ENCODE data around the gene KREMEN2.

DNA sequence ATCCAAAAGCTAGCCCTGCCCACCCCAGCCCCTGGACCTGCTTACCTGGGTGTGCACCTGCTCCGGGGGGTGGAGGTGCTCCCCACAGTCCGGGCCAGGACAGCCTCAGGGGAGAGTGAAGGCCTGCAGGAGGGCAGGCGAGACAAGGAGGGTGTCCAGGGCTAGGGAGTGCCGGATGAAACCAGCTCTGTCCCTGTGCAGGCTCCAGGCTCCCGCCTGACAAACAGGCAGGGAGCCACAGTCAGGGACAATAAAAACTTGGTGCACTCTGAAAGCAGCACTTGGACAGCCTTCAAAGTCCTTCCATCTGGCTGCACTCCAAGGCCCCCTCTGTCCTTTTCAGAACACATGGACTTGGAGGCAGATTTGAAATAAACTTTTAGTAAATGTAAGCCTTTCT, 9.0 kb downstream of the KREMEN2 start:
- TF ChIP-seq, protein P1, sequence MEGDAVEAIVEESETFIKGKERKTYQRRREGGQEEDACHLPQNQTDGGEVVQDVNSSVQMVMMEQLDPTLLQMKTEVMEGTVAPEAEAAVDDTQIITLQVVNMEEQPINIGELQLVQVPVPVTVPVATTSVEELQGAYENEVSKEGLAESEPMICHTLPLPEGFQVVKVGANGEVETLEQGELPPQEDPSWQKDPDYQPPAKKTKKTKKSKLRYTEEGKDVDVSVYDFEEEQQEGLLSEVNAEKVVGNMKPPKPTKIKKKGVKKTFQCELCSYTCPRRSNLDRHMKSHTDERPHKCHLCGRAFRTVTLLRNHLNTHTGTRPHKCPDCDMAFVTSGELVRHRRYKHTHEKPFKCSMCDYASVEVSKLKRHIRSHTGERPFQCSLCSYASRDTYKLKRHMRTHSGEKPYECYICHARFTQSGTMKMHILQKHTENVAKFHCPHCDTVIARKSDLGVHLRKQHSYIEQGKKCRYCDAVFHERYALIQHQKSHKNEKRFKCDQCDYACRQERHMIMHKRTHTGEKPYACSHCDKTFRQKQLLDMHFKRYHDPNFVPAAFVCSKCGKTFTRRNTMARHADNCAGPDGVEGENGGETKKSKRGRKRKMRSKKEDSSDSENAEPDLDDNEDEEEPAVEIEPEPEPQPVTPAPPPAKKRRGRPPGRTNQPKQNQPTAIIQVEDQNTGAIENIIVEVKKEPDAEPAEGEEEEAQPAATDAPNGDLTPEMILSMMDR (IDR thresholded peaks at IDR 0.05 in 2 of 3, conservative IDR thresholded peaks at IDR 0.05 in 1 of 3; ENCODE audit: insufficient read depth in 2 of 3, low read depth in 1 of 3, low read length in 3 of 3), result no peak
- TF ChIP-seq ZNF274 (IDR thresholded peaks at IDR 0.05; ENCODE audit: borderline replicate concordance, low read depth, low read length) (no peak), LCOR (CRISPR knock-in tag; IDR thresholded peaks at IDR 0.05) (no peak), DIDO1 (tag; IDR thresholded peaks at IDR 0.05; ENCODE audit: low read depth) (no peak), SRSF9 (IDR thresholded peaks at IDR 0.05; ENCODE audit: borderline replicate concordance, low read depth, low read length) (no peak), SRF (CRISPR knock-in tag; IDR thresholded peaks at IDR 0.05) (no peak), ZSCAN32 (CRISPR knock-in tag; IDR thresholded peaks at IDR 0.05) (no peak), EZH2 (IDR thresholded peaks at IDR 0.05; ENCODE audit: borderline replicate concordance, low read depth, low read length) (no peak)
- TF ChIP-seq, protein P2, sequence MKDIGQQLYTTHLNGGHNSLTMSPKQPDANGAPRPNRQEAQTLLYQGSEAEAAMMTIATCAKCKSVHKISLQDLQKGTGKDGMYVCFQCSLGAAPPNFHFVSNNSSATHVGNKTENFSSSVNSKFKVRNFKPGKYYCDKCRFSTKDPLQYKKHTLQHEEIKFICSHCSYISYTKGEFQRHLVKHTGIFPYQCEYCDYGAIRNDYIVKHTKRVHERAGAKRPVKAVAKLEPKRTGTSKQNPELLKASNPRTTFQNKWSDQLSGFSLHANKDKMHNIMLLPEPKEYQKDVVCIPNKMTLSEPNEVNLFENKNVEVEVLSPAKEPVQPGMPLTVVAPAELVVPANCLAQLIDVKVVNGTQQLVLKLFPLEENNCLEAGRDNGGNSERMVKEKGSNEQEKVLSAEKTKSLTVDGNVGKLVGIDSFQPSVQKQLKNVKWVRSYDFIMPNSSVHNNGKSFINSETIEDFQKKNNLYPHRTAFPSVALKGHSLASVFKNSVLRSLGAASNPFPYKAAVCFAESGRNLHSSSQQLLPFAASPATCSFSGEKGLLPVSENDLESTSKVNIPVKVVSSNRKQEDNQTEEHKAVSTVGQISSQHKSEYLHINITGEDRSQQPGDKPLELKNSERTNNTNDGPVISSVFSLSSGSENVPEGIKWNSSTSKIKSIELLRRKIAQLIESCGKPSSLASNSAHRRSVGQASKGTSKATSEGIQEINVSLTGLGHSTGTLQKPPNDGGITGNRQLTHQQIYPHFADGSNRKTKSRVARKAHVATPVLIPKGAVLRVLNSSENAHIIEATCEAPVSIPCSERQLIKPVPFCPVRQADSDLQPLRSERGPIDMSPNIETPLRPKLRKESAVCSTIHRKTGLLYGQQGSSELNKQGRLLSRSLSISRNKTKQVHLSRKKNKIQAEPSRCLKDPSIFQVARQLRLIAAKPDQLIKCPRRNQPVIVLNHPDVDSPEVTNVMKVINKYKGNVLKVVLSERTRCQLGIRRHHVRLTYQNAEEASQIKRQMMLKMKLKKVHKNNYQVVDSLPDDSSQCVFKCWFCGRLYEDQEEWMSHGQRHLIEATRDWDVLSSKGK (CRISPR knock-in tag; IDR thresholded peaks at IDR 0.05), result no peak

Data from K562 (cell line).